Measurements from ENCODE around the gene ANP32A.

Gene ANP32A

GRCh38 chr15:68821190-68821840, 620 bp upstream of the ANP32A start:
- in situ Hi-C loops (cut with HindIII; ENCODE audit: low sequenced_read_pairs), result no loop called here

GRCh38 chr15:68819495-68820294, 1.0 kb downstream of the ANP32A start:
- in situ Hi-C loops (cut with HindIII; ENCODE audit: low sequenced_read_pairs), result no loop called here

- in situ Hi-C loops (cut with HindIII; ENCODE audit: low sequenced_read_pairs), result no loop called here
These were observed 1.8 kb downstream of the ANP32A start for GRCh38 chr15:68818769-68819494.

GRCh38 chr15:68818066-68818768, 2.5 kb downstream of the ANP32A start:
- in situ Hi-C loops (cut with HindIII; ENCODE audit: low sequenced_read_pairs), result no loop called here

- in situ Hi-C loops (cut with HindIII; ENCODE audit: low sequenced_read_pairs), result no loop called here
These were observed 3.2 kb downstream of the ANP32A start for GRCh38 chr15:68817304-68818065.

DNA sequence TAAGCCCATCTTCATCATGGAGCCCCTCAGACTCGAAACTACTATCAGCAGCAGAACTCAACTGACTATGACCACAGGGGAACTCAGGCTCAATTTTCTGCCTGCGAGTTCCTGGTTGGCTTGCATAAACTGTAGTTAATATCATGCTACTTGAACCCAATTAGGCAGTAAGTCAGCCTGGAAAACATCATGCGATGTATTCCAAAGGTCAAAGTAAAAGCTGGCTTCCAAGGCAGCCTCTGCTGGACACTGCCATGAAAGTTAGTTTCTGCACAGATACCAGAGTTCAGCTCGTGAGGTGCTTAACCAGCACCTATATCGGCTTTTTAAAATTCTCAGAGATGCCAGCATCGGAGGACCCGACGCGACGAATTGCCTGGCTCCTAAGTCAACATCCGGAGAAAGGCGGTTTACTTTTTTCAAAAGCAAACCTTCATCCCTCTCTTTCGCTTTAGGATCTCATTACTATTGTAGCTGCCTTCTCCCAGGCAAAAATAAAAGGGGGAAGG, 3.8 kb downstream of the ANP32A start:
- in situ Hi-C loops (cut with HindIII; ENCODE audit: low sequenced_read_pairs), result no loop called here

DNA sequence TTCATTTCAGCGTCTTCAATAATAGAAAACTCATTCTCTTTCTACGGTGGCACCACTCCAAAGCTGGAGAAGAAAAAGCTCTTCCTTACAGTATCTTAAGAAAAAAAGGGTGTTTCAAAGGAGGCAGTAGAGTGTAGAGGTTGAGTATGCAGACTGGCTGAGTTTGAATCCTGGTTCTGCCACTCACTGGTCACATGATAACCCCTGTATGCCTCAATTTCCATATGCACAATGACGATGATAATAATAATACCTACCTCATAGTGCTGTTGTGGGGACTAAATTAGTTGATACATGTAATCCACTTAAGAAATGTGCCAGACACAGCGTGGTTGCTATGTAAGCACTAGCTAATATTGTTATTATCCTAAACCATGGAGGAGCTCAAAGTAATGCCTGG, 4.5 kb downstream of the ANP32A start:
- in situ Hi-C loops (cut with HindIII; ENCODE audit: low sequenced_read_pairs), result no loop called here

- in situ Hi-C loops (cut with HindIII; ENCODE audit: low sequenced_read_pairs), result no loop called here
These were observed 5.1 kb downstream of the ANP32A start for GRCh38 chr15:68815598-68815997.

DNA sequence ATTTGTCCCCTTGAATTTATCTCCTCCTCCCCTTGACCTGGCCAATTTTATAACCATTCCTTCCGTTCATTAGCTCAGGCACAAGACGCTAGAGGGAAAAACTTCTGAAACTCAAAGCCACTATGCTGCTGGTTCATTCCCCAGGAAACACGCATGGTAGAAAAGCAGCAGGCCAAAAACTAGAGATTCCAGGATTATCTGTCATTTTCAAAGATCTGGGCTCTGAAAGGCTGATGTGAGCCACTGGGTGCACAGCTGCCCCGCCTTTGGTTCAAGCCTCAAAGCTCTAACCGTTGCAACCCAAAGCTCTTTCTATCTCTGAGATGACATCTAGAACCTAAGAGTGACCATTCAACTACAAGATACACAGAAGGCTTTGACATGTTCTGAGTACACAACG, 6.1 kb downstream of the ANP32A start:
- in situ Hi-C loops (cut with HindIII; ENCODE audit: low sequenced_read_pairs), result no loop called here

- in situ Hi-C loops (cut with HindIII; ENCODE audit: low sequenced_read_pairs), result no loop called here
These were observed 7.9 kb downstream of the ANP32A start for GRCh38 chr15:68812597-68813431.

DNA sequence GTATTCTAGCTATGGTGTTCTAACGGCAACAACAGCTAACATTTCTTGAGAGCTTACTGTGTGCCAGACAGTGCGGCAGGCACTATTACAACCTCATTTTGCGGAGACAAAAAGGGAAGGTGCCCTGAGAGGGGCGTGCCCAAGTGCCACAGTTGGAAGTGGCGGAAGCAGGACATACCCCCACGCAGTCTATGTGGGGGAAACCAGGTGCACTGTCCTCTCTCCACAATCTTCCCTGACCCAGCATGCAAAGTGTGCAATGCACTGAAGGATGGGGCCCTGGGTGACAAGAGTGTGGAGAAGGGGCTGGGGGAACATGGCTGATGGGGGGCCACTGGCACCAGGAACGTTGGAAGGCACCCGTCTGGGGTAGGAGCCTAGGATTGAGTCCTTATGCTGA, 8.6 kb downstream of the ANP32A start:
- in situ Hi-C loops (cut with HindIII; ENCODE audit: low sequenced_read_pairs), result no loop called here

- in situ Hi-C loops (cut with HindIII; ENCODE audit: low sequenced_read_pairs), result no loop called here
These were observed 11.2 kb downstream of the ANP32A start for GRCh38 chr15:68809517-68809916.

DNA sequence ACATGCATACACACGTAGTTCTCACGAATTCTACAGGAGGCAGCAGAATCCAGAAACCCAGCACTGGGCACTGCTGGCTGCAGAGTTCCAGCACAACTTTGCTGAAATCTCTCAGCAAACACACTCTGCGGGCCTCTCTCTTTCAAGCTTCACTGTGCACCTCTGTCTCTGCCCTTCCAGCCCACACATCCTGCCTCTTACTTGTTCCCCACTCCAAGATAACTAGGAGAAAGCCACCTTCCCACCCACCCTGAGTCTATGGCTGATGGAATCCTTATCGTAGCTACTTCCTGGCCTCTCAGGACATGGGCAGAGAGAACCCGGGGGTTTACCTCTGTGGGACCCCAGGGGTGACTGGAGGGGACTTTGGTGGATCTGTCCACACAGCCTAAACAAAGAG, 11.9 kb downstream of the ANP32A start:
- in situ Hi-C loops (cut with HindIII; ENCODE audit: low sequenced_read_pairs), result no loop called here

DNA sequence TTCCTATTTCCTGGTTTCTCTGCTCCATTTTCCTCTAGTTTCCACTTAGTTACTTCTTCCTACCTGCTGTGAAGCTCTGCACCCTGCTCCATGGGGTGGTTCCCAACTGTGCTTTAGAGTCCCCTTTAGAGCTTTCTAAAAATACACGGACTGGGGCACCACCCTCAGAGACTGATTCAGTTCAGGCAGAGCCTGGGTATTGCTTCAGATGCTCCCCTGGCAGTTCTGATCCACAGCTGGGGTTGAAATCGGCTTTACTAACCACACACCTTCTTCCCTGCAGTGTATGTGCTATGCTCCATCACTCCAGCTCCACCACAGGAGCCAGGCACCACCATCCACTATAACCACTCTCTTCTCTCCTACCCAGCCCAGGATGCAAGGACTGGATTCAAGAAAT, 12.6 kb downstream of the ANP32A start:
- in situ Hi-C loops (cut with HindIII; ENCODE audit: low sequenced_read_pairs), result no loop called here

DNA sequence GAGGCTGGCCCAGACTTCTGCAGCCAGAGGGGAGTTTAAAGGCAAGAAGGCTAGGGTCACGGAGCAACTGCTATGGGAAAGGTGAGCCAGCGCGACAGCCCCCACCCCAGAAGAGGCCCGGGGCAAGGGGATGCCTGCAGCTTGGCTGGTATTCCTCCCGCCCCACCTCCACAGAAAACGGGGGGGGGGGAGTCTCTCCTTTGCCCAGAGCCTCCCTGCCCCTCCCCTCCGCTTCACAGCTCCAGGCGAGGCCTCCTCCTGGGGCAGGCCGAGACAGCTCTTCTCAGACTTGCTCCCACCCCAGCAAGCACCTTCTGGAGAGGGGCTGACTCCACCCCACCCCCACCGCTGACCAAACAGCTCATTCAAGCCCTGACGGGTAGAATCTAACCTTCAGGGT, 13.4 kb downstream of the ANP32A start:
- in situ Hi-C loops (cut with HindIII; ENCODE audit: low sequenced_read_pairs), result no loop called here

GRCh38 chr15:68806220-68807060, 14.3 kb downstream of the ANP32A start:
- in situ Hi-C loops (cut with HindIII; ENCODE audit: low sequenced_read_pairs), result no loop called here

DNA sequence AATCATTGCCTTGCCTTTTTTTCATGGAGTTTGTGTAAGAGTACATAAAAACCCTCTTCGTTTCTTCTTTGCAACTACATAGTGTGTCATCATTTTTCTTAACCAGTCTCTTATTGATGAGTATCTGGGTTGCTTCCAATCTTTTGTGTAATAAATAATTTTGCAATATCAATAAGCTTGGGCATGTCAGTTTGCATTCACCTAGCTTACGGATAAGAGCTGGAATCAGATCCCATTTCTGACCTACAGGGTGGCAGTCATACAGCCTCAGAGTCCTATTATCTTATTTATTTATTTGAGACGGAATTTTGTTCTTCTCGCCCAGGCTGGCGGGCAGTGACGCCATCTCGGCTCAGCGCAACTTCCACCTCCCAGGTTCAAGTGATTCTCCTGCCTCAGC, 18.3 kb downstream of the ANP32A start:
- in situ Hi-C loops (cut with HindIII; ENCODE audit: low sequenced_read_pairs), result no loop called here

DNA sequence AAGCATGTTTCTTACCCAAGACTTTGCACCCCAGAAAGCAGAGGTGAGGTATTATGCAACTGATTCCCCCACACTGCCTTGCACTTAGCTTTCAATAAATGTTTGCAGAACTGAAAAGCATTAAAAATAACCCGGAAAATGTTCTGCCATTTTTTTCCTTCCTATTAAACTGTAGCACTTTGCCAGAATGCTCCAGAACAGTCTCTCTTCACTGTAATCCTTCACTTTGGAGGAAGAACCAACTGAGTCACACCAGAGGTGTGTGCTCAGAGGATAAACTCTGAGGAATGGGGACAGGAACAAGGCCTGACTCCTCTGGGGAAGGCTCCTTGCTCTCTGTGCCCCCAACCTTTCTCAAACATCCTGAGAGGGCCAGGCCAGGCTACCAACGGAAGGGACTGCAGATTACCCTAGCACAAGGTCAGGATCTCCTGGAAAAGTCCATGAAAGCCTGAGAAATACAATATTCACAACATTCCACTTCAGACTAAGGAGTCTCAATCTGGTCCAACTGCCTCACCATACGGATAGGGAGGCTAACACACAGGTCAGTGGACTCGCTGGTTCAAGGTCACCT, 19.0 kb downstream of the ANP32A start:
- in situ Hi-C loops (cut with HindIII; ENCODE audit: low sequenced_read_pairs), result no loop called here
